GM19193 (cell line): ENCODE measurements around the gene TLE5.

ENCODE experiments used
- POLR2A ChIP-seq: IDR thresholded peaks from 4 replicates; pipeline ENCODE4 v1.6.1; 2011; ENCODE audit not compliant: insufficient read depth, insufficient read length; ENCODE audit errors: extremely low read depth

Gene TLE5

DNA sequence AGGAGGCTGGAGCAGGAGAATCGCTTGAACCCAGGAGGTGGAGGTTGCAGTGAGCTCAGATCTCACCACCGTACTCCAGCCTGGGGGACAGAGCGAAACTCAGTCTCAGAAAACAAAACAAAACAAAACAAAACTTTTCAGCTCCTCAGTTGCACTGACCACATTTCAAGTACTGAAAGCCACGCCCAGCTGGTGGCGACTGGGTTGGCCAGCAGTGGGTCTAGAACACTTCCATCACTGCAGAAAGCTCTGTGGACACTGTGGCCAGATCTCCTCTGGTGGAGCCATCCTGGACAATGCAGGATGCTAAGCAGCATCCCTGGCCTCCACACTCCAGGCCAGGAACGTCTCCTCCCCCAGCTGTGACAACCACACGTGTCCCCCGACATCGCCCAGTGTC is 54.3 kb downstream of the TLE5 start:
- TF ChIP-seq POLR2A: no peak

DNA sequence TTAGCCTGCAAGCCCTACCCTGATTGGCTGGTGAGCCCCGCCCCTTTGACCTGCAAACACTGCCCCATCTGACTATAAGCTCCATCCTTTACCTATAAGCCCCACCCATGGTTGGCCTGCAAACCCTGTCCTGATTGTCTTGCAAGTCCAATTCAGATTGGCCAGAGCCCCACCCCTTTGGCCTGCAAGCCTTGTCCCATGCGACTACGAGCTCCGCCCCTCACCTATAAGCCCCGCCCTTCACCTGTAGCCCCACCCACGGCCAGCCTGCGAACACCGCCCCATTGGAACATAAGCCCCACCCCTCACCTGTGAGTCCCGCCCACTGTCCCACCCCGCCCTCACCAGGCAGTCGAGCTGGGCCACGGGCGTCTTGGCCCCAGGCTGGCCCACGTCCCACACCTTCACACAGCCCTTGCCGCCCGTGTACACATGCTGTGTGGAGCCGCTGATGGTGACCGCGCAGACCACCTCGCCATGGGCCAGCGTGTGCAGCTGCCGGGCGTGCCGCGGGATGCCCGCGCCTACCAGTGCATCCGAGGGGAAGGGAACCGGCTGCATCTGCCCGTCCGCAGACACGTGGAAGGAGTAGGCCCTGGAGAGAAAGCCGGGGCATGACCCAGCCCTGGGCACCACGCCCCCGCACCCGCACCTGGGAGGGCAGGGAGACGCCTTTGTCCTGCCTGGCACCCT is 56.1 kb downstream of the TLE5 start:
- TF ChIP-seq POLR2A: no peak

DNA sequence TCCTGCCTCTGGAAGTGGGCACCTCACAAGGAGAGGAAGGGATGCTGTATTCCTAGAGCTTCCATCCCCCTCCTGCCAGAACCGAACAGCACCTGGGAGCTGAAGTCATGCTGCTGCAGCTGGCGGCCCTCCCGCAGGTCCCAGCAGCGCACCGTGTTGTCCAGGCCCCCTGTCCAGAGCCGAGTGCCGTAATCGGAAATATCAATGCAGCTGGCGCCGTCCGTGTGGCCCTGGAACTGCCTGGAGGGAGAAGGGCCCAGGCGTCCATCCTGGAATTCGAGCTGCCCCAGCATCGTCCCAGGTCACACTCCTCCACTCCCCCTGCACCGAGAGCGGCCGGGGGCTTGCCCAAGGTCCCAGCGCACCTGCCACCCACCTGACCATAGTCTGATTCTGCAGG is 57.0 kb downstream of the TLE5 start:
- no peak for TF ChIP-seq POLR2A

DNA sequence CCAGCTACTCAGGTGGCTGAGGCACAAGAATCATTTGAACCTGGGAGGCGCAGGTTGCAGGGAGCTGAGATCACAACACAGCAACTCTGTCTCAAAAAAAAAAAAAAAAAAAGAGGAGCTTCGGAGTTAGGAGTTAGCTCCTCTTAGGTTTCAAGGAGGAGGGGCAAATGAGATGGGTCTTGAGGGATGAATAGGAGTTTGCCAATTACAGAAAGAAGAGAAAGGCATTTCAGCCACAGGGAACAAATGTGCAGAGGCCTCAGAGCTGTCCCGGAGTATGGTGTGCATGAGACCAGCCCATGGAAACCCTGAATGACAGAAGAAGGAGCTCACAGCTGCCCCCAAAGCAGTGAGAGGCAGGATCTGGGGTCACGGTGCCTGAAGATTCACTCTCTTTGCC is 57.8 kb downstream of the TLE5 start:
- TF ChIP-seq POLR2A: no peak

DNA sequence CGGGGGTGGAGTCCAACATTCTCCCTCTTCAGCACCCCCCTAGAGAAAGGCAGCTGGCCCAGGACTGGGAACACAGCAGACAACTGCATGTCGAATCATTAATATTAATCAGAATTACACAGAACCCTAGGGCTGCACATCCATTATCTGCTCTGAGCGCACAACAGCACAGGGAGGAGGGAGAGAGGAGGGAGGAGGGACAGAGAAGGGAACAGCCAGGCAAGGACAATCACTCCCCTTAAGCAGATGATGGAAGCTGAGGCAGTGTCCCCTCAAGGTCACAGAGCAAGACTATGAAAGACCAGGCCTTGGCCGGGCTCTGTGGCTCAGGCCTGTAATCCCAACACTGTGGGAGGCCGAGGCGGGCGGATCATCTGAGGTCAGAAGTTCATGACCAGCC is 59.2 kb downstream of the TLE5 start:
- TF ChIP-seq POLR2A: no peak
